Thyroid gland (tissue), 4 donors: ENCODE data around the gene HLCS. TPM values are rescaled to one million over a fixed set of nuclear protein-coding genes. Genes with fewer than 3 reads are reported as not detected.

Source experiments
- DNase-seq, 2 donors: peaks; one replicate each; pipeline ENCODE4 v3.0.0-alpha.2; 2019
- H3K27ac ChIP-seq, 3 donors: fragments of 200-600 bp; sonication (generic); 1 replicate in 2 of 3; 2 replicates in 1 of 3; pipeline ENCODE4 v1.5.1; 2016 to 2019; ENCODE audit warnings: mild to moderate bottlenecking in 1 of 3, moderate library complexity in 1 of 3
- H3K27me3 ChIP-seq: fragments of 200-600 bp; sonication (generic); one replicate; pipeline ENCODE4 v1.5.1; 2019
- H3K36me3 ChIP-seq, 2 donors: fragments of 200-600 bp; sonication (generic); one replicate each; pipeline ENCODE4 v1.5.1; 2016 to 2019
- H3K4me1 ChIP-seq, 2 donors: fragments of 200-600 bp; sonication (generic); one replicate each; pipeline ENCODE4 v1.5.1; 2017 to 2019
- H3K4me3 ChIP-seq, 3 donors: fragments of 200-600 bp; sonication (generic); replicated peaks in 1 of 3; 1 replicate in 2 of 3; 2 replicates in 1 of 3; pipeline ENCODE4 v1.5.1; 2016; ENCODE audit warnings: mild to moderate bottlenecking in 1 of 3
- H3K9me3 ChIP-seq: fragments of 200-600 bp; sonication (generic); one replicate; pipeline ENCODE4 v1.5.1; 2017
- CTCF ChIP-seq, 6 experiments: fragments of 200-600 bp in 3 of 6; fragments of 450-650 bp in 3 of 6; sonication (generic) in 3 of 6; IDR thresholded peaks; one replicate each; pipeline ENCODE4 v1.5.1; 2016 to 2019; ENCODE audit warnings: antibody characterized with exemption in 6 of 6, mild to moderate bottlenecking in 2 of 6, inconsistent platforms in 1 of 6, moderate library complexity in 1 of 6
- POLR2A ChIP-seq, 2 donors: fragments of 450-650 bp; IDR thresholded peaks; one replicate each; pipeline ENCODE4 v1.6.1; 2017; ENCODE audit warnings: antibody characterized with exemption in 2 of 2, mild to moderate bottlenecking in 2 of 2, moderate library complexity in 1 of 2
- WGBS, 2 donors: methylation state at CpG; one replicate each; pipeline ENCODE4 v1.1.5; 2017; 5-methylcytosine and 5-hydroxymethylcytosine counted together
- intact Hi-C: fragments of 100-400 bp; cut with DNase I; formaldehyde crosslinking; loops from one replicate; pipeline ENCODE4 v1.15.1; 2023
- total RNA-seq, 4 donors: library from RNA; depleted of rRNA; stranded (reverse); fragments of >200 nt; gene quantifications; one replicate each; pipeline ENCODE4 v1.2.3, GENCODE V29; 2016

Gene HLCS
- total RNA-seq, 4 donors from 2014 or later: 34.2 to 70.7 (median 43.4) TPM

DNA sequence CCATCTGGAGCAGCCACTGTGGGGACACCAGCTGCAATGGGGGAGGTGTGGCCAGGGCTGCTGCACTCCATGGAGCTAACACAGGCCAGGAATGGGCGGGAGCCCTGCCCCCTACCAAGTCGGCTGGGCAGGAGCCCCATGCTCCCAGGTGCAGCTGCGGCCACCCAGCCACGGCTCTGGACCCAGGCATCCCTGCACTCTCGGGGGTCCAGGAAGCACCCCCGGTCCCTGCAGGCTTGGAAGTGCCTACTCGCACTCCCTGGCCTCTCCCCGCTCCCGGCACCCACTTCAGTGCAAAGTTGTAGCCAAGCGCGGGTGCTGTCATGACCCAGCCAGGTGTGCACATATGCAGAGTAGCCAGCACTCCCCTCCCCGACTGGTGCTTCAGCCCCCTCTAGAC, 91.8 kb downstream of the HLCS start:
- Histone ChIP-seq H3K4me3 (no peak overlapping the region), H3K27ac (no peak overlapping the region), H3K36me3 (no peaks in the 10 kb centered on the region), H3K4me1 (no peaks in the 10 kb centered on the region), H3K27me3 (no peaks in the 10 kb centered on the region), H3K9me3 (no peaks in the 10 kb centered on the region)
- 93 to 97% methylated on average over 5 to 6 of the region's 12 CpGs for WGBS, 2 donors
- DNase-seq: no peak
- TF ChIP-seq CTCF (IDR thresholded peaks at IDR 0.05): no peak
- no peak for TF ChIP-seq POLR2A (IDR thresholded peaks at IDR 0.05)
- intact Hi-C loops: no loop called here

- Histone ChIP-seq H3K36me3 (no peaks in the 10 kb centered on the region), H3K4me3 (no peak overlapping the region), H3K27ac (no peak overlapping the region), H3K27me3 (no peaks in the 10 kb centered on the region), H3K4me1 (no peaks in the 10 kb centered on the region), H3K9me3 (no peaks in the 10 kb centered on the region)
- 95 to 100% methylated on average over 1 of the region's 1 CpG for WGBS, 2 donors
- DNase-seq: no peak
- intact Hi-C loops: no loop called here
- no peak for TF ChIP-seq CTCF (IDR thresholded peaks at IDR 0.05)
- TF ChIP-seq POLR2A (IDR thresholded peaks at IDR 0.05): no peak
These were observed 93.0 kb downstream of the HLCS start for GRCh38 chr21:36873513-36873912.

DNA sequence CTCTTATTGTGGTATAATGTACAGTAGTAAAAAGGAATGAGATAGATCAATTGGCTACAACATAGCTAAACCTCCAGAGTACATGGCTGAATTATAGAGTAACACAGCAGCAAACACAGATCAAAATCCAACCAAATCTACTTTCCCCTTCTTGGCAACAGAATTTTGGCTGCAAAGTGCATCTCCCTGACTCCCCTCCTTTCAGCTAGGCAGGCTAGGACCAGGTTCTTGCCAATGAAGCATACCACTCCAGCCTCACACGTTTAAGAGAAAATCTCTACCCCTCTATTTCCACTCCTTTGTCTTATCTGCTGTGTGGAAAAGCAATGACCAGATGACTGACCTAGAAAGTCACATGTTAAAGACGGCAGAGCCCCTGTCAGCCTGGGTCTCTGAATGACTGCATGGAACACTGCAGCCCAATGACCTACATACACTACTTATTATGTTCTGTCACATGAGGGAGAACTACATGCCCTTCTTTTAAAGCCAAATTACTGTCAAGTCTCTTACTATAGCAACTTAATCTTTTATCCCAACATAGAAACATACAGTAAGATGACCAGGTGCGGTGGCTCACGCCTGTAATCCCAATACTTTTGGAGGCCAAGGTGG, 99.1 kb downstream of the HLCS start:
- Histone ChIP-seq H3K36me3 (no peaks in the 10 kb centered on the region), H3K9me3 (no peaks in the 10 kb centered on the region), H3K27ac (no peak overlapping the region), H3K27me3 (no peaks in the 10 kb centered on the region), H3K4me3 (no peak overlapping the region), H3K4me1 (peaks cover 5 to 20% of the 10 kb centered on the region in 2 donors)
- 72 to 76% methylated on average over 4 of the region's 4 CpGs for WGBS, 2 donors
- TF ChIP-seq CTCF (IDR thresholded peaks at IDR 0.05) (no peak), POLR2A (IDR thresholded peaks at IDR 0.05) (no peak)
- intact Hi-C loops: no loop called here
- no peak for DNase-seq

GRCh38 chr21:36866419-36866818, 100.0 kb downstream of the HLCS start:
- Histone ChIP-seq H3K4me1 (peaks cover 5 to 20% of the 10 kb centered on the region in 2 donors), H3K4me3 (no peak overlapping the region), H3K27me3 (no peaks in the 10 kb centered on the region), H3K9me3 (no peaks in the 10 kb centered on the region), H3K27ac (no peak overlapping the region), H3K36me3 (no peaks in the 10 kb centered on the region)
- no peak for DNase-seq
- 83 to 90% methylated on average over 5 of the region's 5 CpGs for whole genome bisulfite sequencing, 2 donors
- intact Hi-C loops: no loop called here
- TF ChIP-seq CTCF (IDR thresholded peaks at IDR 0.05): no peak
- no peak for TF ChIP-seq POLR2A (IDR thresholded peaks at IDR 0.05)

DNA sequence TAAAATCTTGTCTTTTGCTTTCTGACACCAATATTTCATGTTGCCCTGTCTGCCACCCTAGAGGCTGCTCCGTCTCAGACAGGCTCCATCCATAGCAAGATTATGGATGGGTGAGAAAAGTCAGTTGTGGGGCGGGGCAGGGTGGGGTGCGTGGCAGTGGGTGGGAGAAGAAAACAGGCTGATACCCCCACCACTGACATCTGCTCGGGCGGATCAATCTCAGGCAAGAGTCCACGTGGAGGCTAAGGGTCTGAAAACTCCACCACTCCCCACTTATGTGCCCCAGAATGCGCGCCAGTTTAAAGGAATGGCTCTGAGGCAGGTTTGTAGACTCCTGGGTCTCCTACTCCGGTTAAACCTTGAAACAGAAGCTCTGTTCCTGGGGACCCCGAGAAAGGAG, 101.5 kb downstream of the HLCS start:
- Histone ChIP-seq H3K36me3 (no peaks in the 10 kb centered on the region), H3K27me3 (no peaks in the 10 kb centered on the region), H3K27ac (no peak overlapping the region), H3K9me3 (no peaks in the 10 kb centered on the region), H3K4me1 (peaks cover 8 to 20% of the 10 kb centered on the region in 2 donors), H3K4me3 (no peak overlapping the region)
- WGBS, 2 donors: 85 to 91% methylated on average over 10 of the region's 10 CpGs
- TF ChIP-seq POLR2A (IDR thresholded peaks at IDR 0.05): no peak
- no peak for TF ChIP-seq CTCF (IDR thresholded peaks at IDR 0.05)
- DNase-seq: no peak
- intact Hi-C loops: no loop called here
